Glutamatergic neuron (in vitro differentiated cells): ENCODE data around the gene STX16. TPM values are rescaled to one million over a fixed set of nuclear protein-coding genes. Genes with fewer than 3 reads are reported as not detected.

Source experiments
- DNase-seq: peaks from one replicate; pipeline ENCODE4 v3.0.0; 2022
- H3K27ac Mint-ChIP-seq: one replicate; pipeline ENCODE4 v1.8.0; 2020; ENCODE audit warnings: mild to moderate bottlenecking, mixed read lengths, inconsistent platforms; ENCODE audit not compliant: unreplicated experiment
- H3K27me3 Mint-ChIP-seq: one replicate; pipeline ENCODE4 v1.8.0; 2020; ENCODE audit warnings: mild to moderate bottlenecking, moderate library complexity, mixed read lengths, inconsistent platforms; ENCODE audit not compliant: unreplicated experiment
- H3K36me3 Mint-ChIP-seq: one replicate; pipeline ENCODE4 v1.8.0; 2020; ENCODE audit warnings: mild to moderate bottlenecking, mixed read lengths, inconsistent platforms; ENCODE audit not compliant: unreplicated experiment
- H3K4me1 Mint-ChIP-seq: one replicate; pipeline ENCODE4 v1.8.0; 2020; ENCODE audit warnings: mild to moderate bottlenecking, low read depth, mixed read lengths, inconsistent platforms; ENCODE audit not compliant: unreplicated experiment
- H3K4me3 Mint-ChIP-seq: one replicate; pipeline ENCODE4 v1.8.0; 2020; ENCODE audit warnings: mild to moderate bottlenecking, mixed read lengths, inconsistent platforms; ENCODE audit not compliant: unreplicated experiment
- H3K9me3 Mint-ChIP-seq: one replicate; pipeline ENCODE4 v1.8.0; 2020; ENCODE audit warnings: mild to moderate bottlenecking, moderate library complexity, mixed read lengths, inconsistent platforms; ENCODE audit not compliant: unreplicated experiment
- CTCF ChIP-seq: fragments of 200-600 bp; sonication (generic); IDR thresholded peaks from one replicate; pipeline ENCODE4 v1.5.0; 2021; ENCODE audit not compliant: partially characterized antibody, unreplicated experiment
- total RNA-seq: library from RNA; stranded (reverse); fragmentation: NEBNext Ultra II Directional; extraction: Animal tissue kit (Norgen Biotek cat#: 25700); gene quantifications from one replicate; pipeline ENCODE4 v1.2.1, GENCODE V29; 2021; ENCODE audit not compliant: unreplicated experiment

The STX16 gene
- total RNA-seq, 1 donor from 2014 or later: 71.2 TPM

GRCh38 chr20:58667975-58668374 lies 16.9 kb downstream of the STX16 start:
- TF ChIP-seq CTCF: no peak
- H3K9me3 Mint-ChIP-seq: peaks cover 1% of the 10 kb centered on the region
- H3K4me3 Mint-ChIP-seq: no peak overlapping the region
- H3K36me3 Mint-ChIP-seq: no peaks in the 10 kb centered on the region
- no peak overlapping the region for H3K27ac Mint-ChIP-seq
- H3K27me3 Mint-ChIP-seq: peaks cover 1% of the 10 kb centered on the region
- DNase-seq: no peak
- H3K4me1 Mint-ChIP-seq: peaks cover 23% of the 10 kb centered on the region

GRCh38 chr20:58668901-58669286 lies 17.8 kb downstream of the STX16 start:
- Mint-ChIP-seq H3K4me1 (peaks cover 23% of the 10 kb centered on the region), H3K4me3 (no peak overlapping the region), H3K36me3 (no peaks in the 10 kb centered on the region), H3K9me3 (peaks cover 1% of the 10 kb centered on the region), H3K27me3 (peaks cover 1% of the 10 kb centered on the region), H3K27ac (no peak overlapping the region)
- no peak for DNase-seq
- no peak for TF ChIP-seq CTCF

- Mint-ChIP-seq H3K4me1 (peaks cover 23% of the 10 kb centered on the region), H3K4me3 (no peak overlapping the region), H3K36me3 (no peaks in the 10 kb centered on the region), H3K9me3 (peaks cover 1% of the 10 kb centered on the region), H3K27ac (no peak overlapping the region), H3K27me3 (peaks cover 1% of the 10 kb centered on the region)
- DNase-seq: no peak
- TF ChIP-seq CTCF: no peak
Observed at GRCh38 chr20:58669287-58670006, 18.4 kb downstream of the STX16 start.

GRCh38 chr20:58670102-58670501 lies 19.0 kb downstream of the STX16 start:
- H3K4me1 Mint-ChIP-seq: peaks cover 23% of the 10 kb centered on the region
- H3K27ac Mint-ChIP-seq: no peak overlapping the region
- peaks cover 1% of the 10 kb centered on the region for H3K9me3 Mint-ChIP-seq
- peaks cover 1% of the 10 kb centered on the region for H3K27me3 Mint-ChIP-seq
- no peaks in the 10 kb centered on the region for H3K36me3 Mint-ChIP-seq
- no peak for DNase-seq
- no peak overlapping the region for H3K4me3 Mint-ChIP-seq
- no peak for TF ChIP-seq CTCF

- Mint-ChIP-seq H3K4me1 (peaks cover 18% of the 10 kb centered on the region), H3K4me3 (no peak overlapping the region), H3K9me3 (peaks cover 1% of the 10 kb centered on the region), H3K27me3 (peaks cover 1% of the 10 kb centered on the region), H3K27ac (no peak overlapping the region), H3K36me3 (no peaks in the 10 kb centered on the region)
- TF ChIP-seq CTCF: no peak
- no peak for DNase-seq
Observed at GRCh38 chr20:58670659-58671058, 19.6 kb downstream of the STX16 start.
